H9 (cell line): ENCODE measurements around the gene SLC26A9. TPM values are rescaled to one million over a fixed set of nuclear protein-coding genes. Genes with fewer than 3 reads are reported as not detected.

ENCODE experiments used
- DNase-seq: peaks from one replicate; pipeline ENCODE4 v3.0.0-alpha.2; 2017
- H2AFZ ChIP-seq: one replicate; pipeline ENCODE4 v1.6.1; 2013; ENCODE audit warnings: mild to moderate bottlenecking, low read length, control low read depth, moderate library complexity
- H2AK5ac ChIP-seq: 2 replicates; pipeline ENCODE4 v1.6.1; 2013; ENCODE audit warnings: low read length, control low read depth, mixed read lengths; ENCODE audit not compliant: insufficient read length
- H2BK120ac ChIP-seq: one replicate; pipeline ENCODE4 v1.6.1; 2013; ENCODE audit warnings: low read depth, mild to moderate bottlenecking, low read length, control low read depth, inconsistent platforms; ENCODE audit not compliant: poor library complexity, severe bottlenecking
- H2BK12ac ChIP-seq: 2 replicates; pipeline ENCODE4 v1.6.1; 2013; ENCODE audit warnings: low read length, control low read depth, mixed read lengths, low read depth; ENCODE audit not compliant: insufficient read length
- H2BK15ac ChIP-seq: 2 replicates; pipeline ENCODE4 v1.6.1; 2013; ENCODE audit warnings: low read depth, low read length, control low read depth
- H2BK20ac ChIP-seq: one replicate; pipeline ENCODE4 v1.6.1; 2013; ENCODE audit warnings: low read depth, mild to moderate bottlenecking, low read length, control low read depth, inconsistent platforms; ENCODE audit not compliant: poor library complexity, severe bottlenecking
- H2BK5ac ChIP-seq: 2 replicates; pipeline ENCODE4 v1.6.1; 2013; ENCODE audit warnings: low read length, control low read depth, mixed read lengths; ENCODE audit not compliant: insufficient read length
- H3K14ac ChIP-seq: 2 replicates; pipeline ENCODE4 v1.6.1; 2013; ENCODE audit warnings: low read length, control low read depth; ENCODE audit not compliant: insufficient read depth
- H3K18ac ChIP-seq: 2 replicates; pipeline ENCODE4 v1.6.1; 2013; ENCODE audit warnings: low read depth, mild to moderate bottlenecking, mixed read lengths, low read length, control low read depth; ENCODE audit not compliant: insufficient read length
- H3K23ac ChIP-seq: 2 replicates; pipeline ENCODE4 v1.6.1; 2013; ENCODE audit warnings: low read length, control low read depth, mixed read lengths, low read depth; ENCODE audit not compliant: insufficient read length
- H3K23me2 ChIP-seq: 2 replicates; pipeline ENCODE4 v1.6.1; 2013; ENCODE audit warnings: low read depth, mild to moderate bottlenecking, mixed read lengths, low read length, control low read depth; ENCODE audit not compliant: insufficient read length, poor library complexity, severe bottlenecking
- H3K27ac ChIP-seq: 2 replicates; pipeline ENCODE4 v1.5.1; 2013; ENCODE audit warnings: low read length, control low read depth, mixed read lengths, low read depth; ENCODE audit not compliant: insufficient read length
- H3K27me3 ChIP-seq: 2 replicates; pipeline ENCODE4 v1.6.1; 2013; ENCODE audit warnings: low read length, control low read depth, inconsistent platforms; ENCODE audit not compliant: insufficient read depth
- H3K4ac ChIP-seq: 2 replicates; pipeline ENCODE4 v1.6.1; 2013; ENCODE audit warnings: low read depth, mild to moderate bottlenecking, control low read depth, inconsistent platforms, low read length, moderate library complexity
- H3K4me1 ChIP-seq: 2 replicates; pipeline ENCODE4 v1.6.1; 2013; ENCODE audit warnings: low read length, control low read depth, inconsistent platforms; ENCODE audit not compliant: insufficient read depth
- H3K4me2 ChIP-seq: 2 replicates; pipeline ENCODE4 v1.6.1; 2013; ENCODE audit warnings: low read length, control low read depth, mixed read lengths; ENCODE audit not compliant: insufficient read length, insufficient read depth
- H3K56ac ChIP-seq: 2 replicates; pipeline ENCODE4 v1.6.1; 2013; ENCODE audit warnings: low read depth, mild to moderate bottlenecking, mixed read lengths, low read length, control low read depth; ENCODE audit not compliant: insufficient read length
- H3K79me1 ChIP-seq: 2 replicates; pipeline ENCODE4 v1.6.1; 2013; ENCODE audit warnings: low read depth, mild to moderate bottlenecking, moderate library complexity, low read length, control low read depth, inconsistent platforms; ENCODE audit not compliant: insufficient read depth, poor library complexity, severe bottlenecking
- H3K79me2 ChIP-seq: 2 replicates; pipeline ENCODE4 v1.6.1; 2013; ENCODE audit warnings: low read length, control low read depth, inconsistent platforms; ENCODE audit not compliant: insufficient read depth
- H3K9ac ChIP-seq: 2 replicates; pipeline ENCODE4 v1.6.1; 2013; ENCODE audit warnings: low read length, control low read depth, mixed read lengths; ENCODE audit not compliant: insufficient read length; ENCODE audit errors: extremely low read depth
- H3K9me3 ChIP-seq: one replicate; pipeline ENCODE4 v1.6.1; 2013; ENCODE audit warnings: low read depth, low read length, inconsistent platforms; ENCODE audit not compliant: control insufficient read depth
- H3T11ph ChIP-seq: one replicate; pipeline ENCODE4 v1.6.1; 2013; ENCODE audit warnings: mild to moderate bottlenecking, low read length, control low read depth, inconsistent platforms
- H4K20me1 ChIP-seq: one replicate; pipeline ENCODE4 v1.6.1; 2013; ENCODE audit not compliant: control insufficient read depth, insufficient read length, insufficient read depth
- H4K5ac ChIP-seq: 2 replicates; pipeline ENCODE4 v1.6.1; 2013; ENCODE audit warnings: low read depth, mild to moderate bottlenecking, mixed read lengths, low read length, control low read depth; ENCODE audit not compliant: insufficient read length
- H4K8ac ChIP-seq: replicated peaks from 2 replicates; pipeline ENCODE4 v1.6.1; 2013; ENCODE audit warnings: low read length, control low read depth, mixed read lengths, low read depth; ENCODE audit not compliant: insufficient read length
- H4K91ac ChIP-seq: 2 replicates; pipeline ENCODE4 v1.6.1; 2013; ENCODE audit warnings: low read depth, mild to moderate bottlenecking, moderate library complexity, mixed read lengths, low read length, control low read depth; ENCODE audit not compliant: insufficient read length
- H3K27ac Mint-ChIP-seq, 3 experiments: 2 replicates in 2 of 3; 3 replicates in 1 of 3; pipeline ENCODE4 v1.8.0; 2020 to 2021; ENCODE audit warnings: mixed read lengths in 3 of 3, mild to moderate bottlenecking in 1 of 3, moderate library complexity in 1 of 3
- H3K27me3 Mint-ChIP-seq: 2 replicates; pipeline ENCODE4 v1.8.0; 2021; ENCODE audit warnings: low read depth, mild to moderate bottlenecking, moderate library complexity, mixed read lengths
- H3K36me3 Mint-ChIP-seq, 3 experiments: 2 replicates in 2 of 3; 3 replicates in 1 of 3; pipeline ENCODE4 v1.8.0; 2020 to 2021; ENCODE audit warnings: low read depth in 3 of 3, mixed read lengths in 3 of 3; ENCODE audit not compliant: insufficient read depth in 1 of 3
- H3K4me1 Mint-ChIP-seq, 2 experiments: 2 replicates each; pipeline ENCODE4 v1.8.0; 2020; ENCODE audit warnings: mixed read lengths in 2 of 2
- H3K4me3 Mint-ChIP-seq, 2 experiments: 2 replicates in 1 of 2; 3 replicates in 1 of 2; pipeline ENCODE4 v1.8.0; 2020 to 2021; ENCODE audit warnings: mild to moderate bottlenecking in 2 of 2, mixed read lengths in 2 of 2, moderate library complexity in 1 of 2
- H3K9me3 Mint-ChIP-seq, 2 experiments: 2 replicates in 1 of 2; 3 replicates in 1 of 2; pipeline ENCODE4 v1.8.0; 2020; ENCODE audit warnings: mild to moderate bottlenecking in 2 of 2, mixed read lengths in 2 of 2, moderate library complexity in 1 of 2
- CTCF ChIP-seq: fragments of 200-600 bp; sonication (generic); conservative IDR thresholded peaks from 3 replicates; pipeline ENCODE4 v1.8.0; 2021; ENCODE audit warnings: antibody characterized with exemption, mild to moderate bottlenecking
- WGBS: extraction: QIAGEN DNeasy Blood & Tissue Kit; methylation state at CpG from one replicate; pipeline ENCODE4 v1.1.7; 2013; ENCODE audit warnings: missing lambda C conversion rate, low lambda C conversion rate, mixed read lengths; ENCODE audit not compliant: insufficient read length; ENCODE audit errors: extremely low coverage; 5-methylcytosine and 5-hydroxymethylcytosine counted together
- total RNA-seq: library from RNA; stranded (reverse); gene quantifications from 2 replicates; pipeline ENCODE4 v1.2.1, GENCODE V29; 2021

The SLC26A9 gene
- total RNA-seq, 1 experiment from 2014 or later = not detected

GRCh38 chr1:205979301-205979700 is 36.0 kb upstream of the SLC26A9 start:
- Histone ChIP-seq H2BK12ac (no peak overlapping the region), H2AK5ac (no peak overlapping the region), H4K5ac (no peak overlapping the region), H2BK20ac (no peak overlapping the region), H3K23me2 (no peaks in the 10 kb centered on the region), H4K20me1 (peaks cover 3% of the 10 kb centered on the region), H4K8ac (no peak overlapping the region), H3K9me3 (no peaks in the 10 kb centered on the region), H3K18ac (no peak overlapping the region), H3K14ac (no peak overlapping the region), H4K91ac (no peak overlapping the region), H3T11ph (no peak overlapping the region), H3K4me2 (no peak overlapping the region), H3K79me1 (no peaks in the 10 kb centered on the region), H2BK5ac (no peak overlapping the region), H3K23ac (no peak overlapping the region), H3K9ac (no peak overlapping the region), H3K27me3 (no peaks in the 10 kb centered on the region), H3K56ac (no peak overlapping the region), H3K4ac (no peak overlapping the region), H2AFZ (no peak overlapping the region), H3K4me1 (no peaks in the 10 kb centered on the region), H3K79me2 (no peaks in the 10 kb centered on the region), H2BK15ac (no peak overlapping the region), H2BK120ac (no peak overlapping the region), H3K27ac (no peak overlapping the region)
- no CpG with 5 or more reads among the region's 6 CpGs for WGBS
- Mint-ChIP-seq H3K36me3 (peaks cover 0 to 1% (median 0%) of the 10 kb centered on the region in 3 experiments; a peak in 2 of 7 replicates), H3K27me3 (peaks cover 2% of the 10 kb centered on the region; the same call in 1 of the 2 replicates), H3K4me3 (no peak overlapping the region), H3K27ac (no peak overlapping the region), H3K4me1 (peaks cover under 1 to 11% of the 10 kb centered on the region in 2 experiments), H3K9me3 (peaks cover 0 to 6% of the 10 kb centered on the region in 2 experiments; a peak in 2 of 5 replicates)
- DNase-seq = no peak
- TF ChIP-seq CTCF = no peak
